ENCODE measurements around the gene IFI27L2. TPM values are rescaled to one million over a fixed set of nuclear protein-coding genes. Genes with fewer than 3 reads are reported as not detected.

Gene IFI27L2
- total and polyA plus RNA-seq, 4 donors: 1.7 to 7.2 (median 6.1) TPM

- no peaks in the 10 kb centered on the region for H3K9me3 ChIP-seq (ENCODE audit: control insufficient read depth in 4 of 4, low read length in 3 of 4)
- H3K9ac ChIP-seq (ENCODE audit: low read depth in 1 of 2, low read length in 2 of 2): no peak overlapping the region
- no peak for DNase-seq (ENCODE audit: low spot score)
- no peaks in the 10 kb centered on the region for H3K27me3 ChIP-seq (ENCODE audit: control insufficient read depth in 4 of 4, insufficient read depth in 4 of 4, low read length in 3 of 4)
- no peak overlapping the region for H3K4me3 ChIP-seq (ENCODE audit: low read depth in 1 of 3, low read length in 3 of 3)
- 91% methylated on average over 6 of the region's 6 CpGs for WGBS
- H3K4me1 ChIP-seq (ENCODE audit: control insufficient read depth in 4 of 4, insufficient read depth in 4 of 4, low read length in 3 of 4): peaks cover 0 to 8% (median 5%) of the 10 kb centered on the region in 4 donors
- H3K27ac ChIP-seq (ENCODE audit: low read depth in 1 of 2, low read length in 2 of 2): no peak overlapping the region
- H3K36me3 ChIP-seq (ENCODE audit: control insufficient read depth in 4 of 4, insufficient read depth in 3 of 4, low read depth in 1 of 4, low read length in 3 of 4): no peaks in the 10 kb centered on the region
- no peak for TF ChIP-seq FOXA2 (IDR thresholded peaks at IDR 0.05)
- TF ChIP-seq ZBTB33 (IDR thresholded peaks at IDR 0.05): no peak
- TF ChIP-seq FOXA1 (IDR thresholded peaks at IDR 0.05): no peak
- TF ChIP-seq TAF1 (conservative IDR thresholded peaks at IDR 0.05): no peak
- no peak for TF ChIP-seq REST (IDR thresholded peaks at IDR 0.05)
- no peak for TF ChIP-seq EGR1 (IDR thresholded peaks at IDR 0.05; ENCODE audit: low read depth in 2 of 2)
- TF ChIP-seq HNF4G (IDR thresholded peaks at IDR 0.05): no peak
- no peak for TF ChIP-seq SP1 (IDR thresholded peaks at IDR 0.05)
- TF ChIP-seq CTCF (IDR thresholded peaks at IDR 0.05; ENCODE audit: low read depth, low read length, missing input control): no peak
- TF ChIP-seq GABPA (IDR thresholded peaks at IDR 0.05 in 1 of 2, conservative IDR thresholded peaks at IDR 0.05 in 1 of 2): no peak
- no peak for TF ChIP-seq RAD21 (IDR thresholded peaks at IDR 0.05)
- TF ChIP-seq HNF4A (conservative IDR thresholded peaks at IDR 0.05): no peak
- no peak for TF ChIP-seq JUND (IDR thresholded peaks at IDR 0.05)
Measured at GRCh38 chr14:94127330-94127729, 2.1 kb downstream of the IFI27L2 start.

GRCh38 chr14:94126800-94127199 lies 2.6 kb downstream of the IFI27L2 start:
- DNase-seq (ENCODE audit: low spot score): no peak
- Histone ChIP-seq H3K27ac (ENCODE audit: low read depth in 1 of 2, low read length in 2 of 2) (no peak overlapping the region), H3K9ac (ENCODE audit: low read depth in 1 of 2, low read length in 2 of 2) (no peak overlapping the region), H3K27me3 (ENCODE audit: control insufficient read depth in 4 of 4, insufficient read depth in 4 of 4, low read length in 3 of 4) (no peaks in the 10 kb centered on the region), H3K4me1 (ENCODE audit: control insufficient read depth in 4 of 4, insufficient read depth in 4 of 4, low read length in 3 of 4) (peaks cover 0 to 8% (median 5%) of the 10 kb centered on the region in 4 donors), H3K36me3 (ENCODE audit: control insufficient read depth in 4 of 4, insufficient read depth in 3 of 4, low read depth in 1 of 4, low read length in 3 of 4) (no peaks in the 10 kb centered on the region), H3K4me3 (ENCODE audit: low read depth in 1 of 3, low read length in 3 of 3) (no peak overlapping the region), H3K9me3 (ENCODE audit: control insufficient read depth in 4 of 4, low read length in 3 of 4) (no peaks in the 10 kb centered on the region)
- no peak for TF ChIP-seq GABPA (IDR thresholded peaks at IDR 0.05 in 1 of 2, conservative IDR thresholded peaks at IDR 0.05 in 1 of 2)
- no peak for TF ChIP-seq RAD21 (IDR thresholded peaks at IDR 0.05)
- no peak for TF ChIP-seq RXRA (IDR thresholded peaks at IDR 0.05)
- no peak for TF ChIP-seq HNF4G (IDR thresholded peaks at IDR 0.05)
- no peak for TF ChIP-seq YY1 (IDR thresholded peaks at IDR 0.05)
- no peak for TF ChIP-seq FOXA1 (IDR thresholded peaks at IDR 0.05)
- TF ChIP-seq FOXA2 (IDR thresholded peaks at IDR 0.05): no peak
- no peak for TF ChIP-seq JUND (IDR thresholded peaks at IDR 0.05)
- TF ChIP-seq HNF4A (conservative IDR thresholded peaks at IDR 0.05): no peak
- no peak for TF ChIP-seq ZBTB33 (IDR thresholded peaks at IDR 0.05)
- WGBS: 89% methylated on average over 5 of the region's 5 CpGs
